Measurements from ENCODE around the gene EME2.

Gene EME2

DNA sequence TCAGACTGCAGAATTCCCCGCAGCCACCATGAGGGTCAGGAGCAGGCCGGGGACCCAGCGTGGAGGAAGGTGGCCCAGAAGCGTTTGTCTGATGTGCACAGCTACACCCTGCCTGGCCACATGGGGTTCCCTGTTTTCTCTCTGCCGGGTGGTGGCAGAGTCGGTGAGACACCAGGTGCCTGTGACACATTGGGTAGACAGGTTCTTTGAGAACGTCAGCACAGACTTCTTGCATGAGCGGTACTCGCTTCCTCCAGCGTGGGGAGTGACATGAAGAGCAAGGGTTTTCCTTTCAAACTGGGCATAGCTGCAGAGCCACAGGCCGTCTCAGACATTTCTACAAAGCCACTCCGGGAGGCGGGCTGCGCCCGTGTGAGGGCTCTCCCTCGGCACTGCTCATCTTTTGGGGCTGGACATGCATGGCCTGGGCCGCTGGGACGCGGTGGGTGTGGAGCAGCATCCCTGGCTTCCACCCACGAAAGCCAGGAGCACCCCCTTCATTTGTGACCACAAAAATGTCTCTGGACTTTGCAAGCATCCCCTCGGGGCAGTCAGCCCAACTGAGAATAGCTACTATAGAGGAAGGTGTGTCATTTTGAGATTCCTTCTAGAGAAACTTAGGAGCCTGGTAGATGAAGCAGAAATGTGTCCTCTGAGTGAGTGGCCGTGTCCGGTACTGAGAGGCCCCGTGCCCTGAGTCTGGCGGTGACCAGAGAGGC, 27.3 kb upstream of the EME2 start:
- peak; percentile 29 to 32 for DNase-seq (ENCODE audit: low read depth in 2 of 2)

DNA sequence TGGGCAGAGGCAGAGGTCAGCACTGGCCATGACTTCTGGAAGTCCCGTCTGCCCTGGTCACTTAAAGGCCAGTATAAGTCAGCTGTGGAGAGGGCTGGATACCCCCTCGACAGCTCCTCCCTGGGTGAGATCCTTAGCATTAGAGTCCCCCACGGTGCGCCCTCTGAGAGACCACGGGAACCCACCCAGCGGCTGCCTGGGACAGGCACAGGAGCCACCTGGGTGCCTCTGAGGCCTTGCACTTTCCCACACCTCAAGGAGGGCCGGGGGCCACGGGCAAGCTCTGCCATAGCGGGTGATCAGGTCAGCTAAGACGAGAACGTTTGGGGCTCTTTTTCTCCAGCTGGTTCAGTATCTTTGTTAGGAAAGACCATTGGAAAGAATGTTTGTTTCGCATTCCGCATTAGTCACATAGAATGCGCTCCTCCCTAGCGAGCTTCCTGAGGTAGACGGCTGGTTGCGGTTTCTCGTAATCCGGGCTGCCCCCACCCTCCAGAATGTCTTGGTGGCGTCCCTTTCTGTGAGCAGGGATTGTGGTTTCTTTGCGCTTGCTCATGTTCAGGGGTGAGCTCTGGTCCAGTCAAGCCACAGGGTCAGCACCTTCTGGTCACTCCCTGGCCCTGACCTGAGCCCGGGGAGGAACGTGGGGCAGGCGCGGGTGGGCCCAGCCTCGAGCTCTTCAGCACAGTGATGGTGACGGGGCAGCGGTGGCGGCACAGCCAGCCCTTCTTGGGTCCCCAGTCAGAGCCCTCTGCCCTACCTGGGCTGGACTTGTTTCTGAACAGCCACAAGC, 26.5 kb upstream of the EME2 start:
- DNase-seq (ENCODE audit: low read depth in 2 of 2): no peak

- no peak for DNase-seq (ENCODE audit: low read depth in 2 of 2)
Observed at GRCh38 chr16:1746693-1747195, 25.9 kb upstream of the EME2 start.

- no peak for DNase-seq (ENCODE audit: low read depth in 2 of 2)
Observed at GRCh38 chr16:1747934-1748333, 24.7 kb upstream of the EME2 start.

DNA sequence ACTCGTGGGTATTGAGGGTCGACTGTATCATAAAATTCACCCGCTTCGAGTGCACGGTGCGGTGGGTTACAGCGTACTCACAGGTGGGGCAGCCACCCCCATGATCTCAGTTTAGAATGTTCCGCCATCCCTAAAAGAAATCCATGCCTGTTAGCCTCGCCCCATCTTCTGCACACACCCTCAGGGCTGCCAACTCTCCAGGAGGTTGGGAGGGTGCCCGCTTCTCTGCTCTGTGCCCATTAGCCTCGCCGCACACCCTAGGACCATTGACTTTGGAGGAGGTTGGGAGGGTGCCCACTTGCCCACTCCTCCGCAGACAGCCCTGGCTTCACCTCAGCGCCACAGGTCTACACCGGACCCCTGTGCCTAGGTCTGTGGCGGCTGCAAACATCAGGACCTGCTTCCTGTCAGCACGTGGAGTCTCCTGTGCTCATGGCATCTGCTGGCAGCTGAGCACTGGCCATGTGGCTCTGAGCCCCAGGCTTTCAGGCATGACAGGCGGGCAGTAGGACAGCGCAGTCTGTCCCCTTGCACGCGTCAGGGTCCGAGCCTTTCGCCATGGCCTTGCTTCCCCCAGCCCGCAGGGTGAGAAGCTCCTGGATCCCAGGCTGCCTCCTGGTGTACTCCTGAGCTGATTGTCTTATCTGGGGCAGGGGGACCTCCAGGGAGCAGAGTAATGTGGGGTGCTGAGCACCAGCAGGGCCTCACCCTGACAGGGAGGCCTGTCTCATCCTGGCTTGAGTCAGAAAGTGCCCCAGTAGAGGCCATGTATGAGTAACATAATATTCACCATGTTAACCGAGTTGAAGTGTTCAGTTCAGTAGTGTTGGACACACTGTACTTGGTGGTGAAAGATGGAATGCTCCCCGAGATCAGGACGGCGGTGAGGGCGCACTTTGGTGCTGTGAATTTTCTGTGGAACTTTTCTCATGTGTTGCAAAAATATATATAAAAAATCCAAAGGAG, 23.2 kb upstream of the EME2 start:
- DNase-seq (ENCODE audit: low read depth in 2 of 2): no peak

- no peak for DNase-seq (ENCODE audit: low read depth in 2 of 2)
Observed at GRCh38 chr16:1751946-1752345, 20.7 kb upstream of the EME2 start.

DNA sequence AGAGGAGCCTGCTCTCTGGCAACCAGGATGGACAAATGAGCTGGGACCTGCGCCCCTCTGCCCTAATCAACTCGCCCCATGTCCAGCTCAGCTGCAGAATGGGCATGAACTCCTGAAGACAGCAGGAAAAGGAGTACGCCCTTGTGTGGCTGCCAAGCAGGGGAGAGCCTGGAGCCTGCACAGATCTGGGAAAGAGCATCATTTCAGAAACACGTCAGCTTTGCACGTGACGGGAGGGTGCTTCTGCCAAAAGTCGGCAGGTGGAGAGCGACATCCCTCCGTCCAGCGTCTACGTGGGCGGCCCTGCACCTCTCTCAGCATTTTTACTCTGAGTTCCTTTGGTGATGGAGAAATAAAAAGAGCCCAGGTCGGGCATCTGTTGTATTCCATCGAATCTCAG, 19.8 kb upstream of the EME2 start:
- DNase-seq (ENCODE audit: low read depth in 2 of 2): no peak

DNA sequence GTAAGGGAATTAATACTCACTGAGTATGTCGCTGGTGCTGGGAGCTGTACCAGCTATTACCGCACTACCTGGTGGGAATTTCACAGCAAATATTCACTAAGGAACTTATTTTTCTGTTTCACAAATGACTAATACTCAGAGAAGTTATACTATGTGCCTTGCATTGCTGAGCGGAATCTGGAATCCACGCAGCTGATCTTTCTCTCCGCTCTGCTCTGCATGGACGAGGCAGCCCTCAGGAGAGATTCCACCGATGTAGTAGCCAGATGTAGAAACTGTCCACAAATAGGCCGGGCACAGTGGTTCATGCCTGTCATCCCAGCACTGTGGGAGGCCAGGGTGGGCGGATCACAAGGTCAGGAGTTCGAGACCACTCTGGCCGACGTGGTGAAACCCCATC, 18.4 kb upstream of the EME2 start:
- no peak for DNase-seq (ENCODE audit: low read depth in 2 of 2)

- DNase-seq (ENCODE audit: low read depth in 2 of 2): no peak
Observed at GRCh38 chr16:1757714-1758461, 14.7 kb upstream of the EME2 start.

- no peak for DNase-seq (ENCODE audit: low read depth in 2 of 2)
Observed at GRCh38 chr16:1758923-1759322, 13.7 kb upstream of the EME2 start.

GRCh38 chr16:1759511-1759910, 13.1 kb upstream of the EME2 start:
- DNase-seq (ENCODE audit: low read depth in 2 of 2): no peak

- no peak for DNase-seq (ENCODE audit: low read depth in 2 of 2)
Observed at GRCh38 chr16:1760911-1761310, 11.7 kb upstream of the EME2 start.

DNA sequence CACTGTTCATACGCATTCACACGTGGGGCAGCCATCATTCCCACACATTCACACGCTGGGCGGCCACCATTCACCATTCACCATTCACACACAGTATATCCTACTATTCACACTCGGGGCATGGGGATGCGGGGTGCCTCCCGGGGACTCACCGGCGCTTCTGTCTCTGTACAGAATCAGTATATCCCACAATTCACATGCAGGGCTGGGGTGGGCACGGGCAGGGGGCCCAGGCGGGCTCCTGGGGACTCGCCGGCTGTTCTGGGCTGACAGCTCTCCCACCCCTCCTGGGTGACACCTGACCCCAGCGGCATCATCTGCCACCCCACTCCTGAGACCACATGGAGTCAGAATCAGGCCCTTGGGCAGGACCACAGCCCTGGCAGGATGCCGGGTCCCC, 10.9 kb upstream of the EME2 start:
- no peak for DNase-seq (ENCODE audit: low read depth in 2 of 2)

GRCh38 chr16:1762196-1762878, 10.3 kb upstream of the EME2 start:
- no peak for DNase-seq (ENCODE audit: low read depth in 2 of 2)

DNA sequence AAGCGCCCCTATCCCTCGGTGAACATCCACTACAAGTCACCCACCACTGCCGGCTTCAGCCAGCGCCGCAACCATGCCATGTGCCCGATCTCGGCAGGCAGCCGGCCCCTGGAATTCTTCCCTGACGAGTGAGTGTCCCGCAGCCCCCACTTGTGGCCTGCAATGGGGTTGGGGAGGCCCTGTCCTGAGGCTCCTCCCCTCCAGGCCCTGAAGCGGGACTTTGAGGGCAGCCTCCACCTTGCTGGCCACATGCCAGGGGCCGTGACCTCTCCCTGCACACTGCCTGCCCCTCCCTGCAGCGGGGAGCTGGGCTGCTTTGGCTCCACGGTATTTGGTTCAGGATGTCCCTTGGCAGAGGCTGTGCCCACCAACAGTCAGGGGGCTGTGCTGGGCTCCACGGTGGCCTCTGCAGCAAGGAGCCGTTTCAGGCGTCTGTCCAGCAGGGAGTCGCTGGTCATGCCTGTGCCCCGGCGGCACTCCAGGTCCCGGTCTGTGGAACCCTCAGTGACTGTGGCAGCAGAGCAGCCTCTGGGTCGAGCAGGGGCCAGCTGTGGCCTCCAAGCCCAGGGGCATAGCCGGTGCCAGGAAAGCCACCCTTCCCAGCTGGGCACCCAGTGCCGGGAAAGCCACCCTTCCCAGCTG, 9.6 kb upstream of the EME2 start:
- DNase-seq (ENCODE audit: low read depth in 2 of 2): no peak

- no peak for DNase-seq (ENCODE audit: low read depth in 2 of 2)
Observed at GRCh38 chr16:1763521-1764511, 8.8 kb upstream of the EME2 start.

DNA sequence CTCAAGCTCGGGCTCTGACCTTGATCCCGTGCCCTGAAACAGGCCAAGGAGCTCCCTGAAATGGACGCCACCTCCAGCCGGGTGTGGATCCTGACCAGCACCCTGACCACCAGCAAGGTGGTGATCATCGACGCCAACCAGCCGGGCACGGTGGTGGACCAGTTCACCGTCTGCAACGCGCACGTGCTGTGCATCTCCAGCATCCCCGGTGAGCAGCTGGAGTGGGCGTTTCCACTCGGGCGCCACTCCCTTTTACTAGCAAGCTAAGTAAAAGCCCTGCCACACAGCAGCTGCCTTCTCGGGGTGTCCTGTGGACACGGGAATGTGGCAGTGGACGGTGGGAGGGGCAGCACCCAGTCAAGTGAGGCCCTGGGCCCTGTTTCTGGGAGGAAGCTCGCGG, 7.6 kb upstream of the EME2 start:
- no peak for DNase-seq (ENCODE audit: low read depth in 2 of 2)

DNA sequence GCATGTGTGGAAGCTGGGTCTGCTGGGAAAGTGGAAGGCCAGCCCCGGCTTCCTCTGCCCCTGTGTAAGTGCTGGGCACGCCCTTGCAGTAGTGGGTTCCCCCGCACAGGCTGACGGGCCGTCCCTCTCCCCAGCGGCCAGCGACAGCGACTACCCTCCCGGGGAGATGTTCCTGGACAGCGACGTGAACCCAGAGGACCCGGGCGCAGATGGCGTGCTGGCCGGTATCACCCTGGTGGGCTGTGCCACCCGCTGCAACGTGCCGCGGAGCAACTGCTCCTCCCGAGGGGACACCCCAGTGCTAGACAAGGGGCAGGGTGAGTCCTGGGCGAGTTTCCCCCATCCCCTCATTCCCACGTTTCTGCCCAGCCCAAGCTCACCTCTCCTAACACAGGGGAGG, 6.8 kb upstream of the EME2 start:
- no peak for DNase-seq (ENCODE audit: low read depth in 2 of 2)

GRCh38 chr16:1766231-1766630, 6.4 kb upstream of the EME2 start:
- no peak for DNase-seq (ENCODE audit: low read depth in 2 of 2)
